ENCODE results near the gene ZNF57. TPM values are rescaled to one million over a fixed set of nuclear protein-coding genes. Genes with fewer than 3 reads are reported as not detected.

Gene ZNF57
- total RNA-seq, 3 donors from 2014 or later (not counting 1 experiment from before 2014, with no cell fraction given), result 4.4 to 7.5 (median 4.7) TPM

DNA sequence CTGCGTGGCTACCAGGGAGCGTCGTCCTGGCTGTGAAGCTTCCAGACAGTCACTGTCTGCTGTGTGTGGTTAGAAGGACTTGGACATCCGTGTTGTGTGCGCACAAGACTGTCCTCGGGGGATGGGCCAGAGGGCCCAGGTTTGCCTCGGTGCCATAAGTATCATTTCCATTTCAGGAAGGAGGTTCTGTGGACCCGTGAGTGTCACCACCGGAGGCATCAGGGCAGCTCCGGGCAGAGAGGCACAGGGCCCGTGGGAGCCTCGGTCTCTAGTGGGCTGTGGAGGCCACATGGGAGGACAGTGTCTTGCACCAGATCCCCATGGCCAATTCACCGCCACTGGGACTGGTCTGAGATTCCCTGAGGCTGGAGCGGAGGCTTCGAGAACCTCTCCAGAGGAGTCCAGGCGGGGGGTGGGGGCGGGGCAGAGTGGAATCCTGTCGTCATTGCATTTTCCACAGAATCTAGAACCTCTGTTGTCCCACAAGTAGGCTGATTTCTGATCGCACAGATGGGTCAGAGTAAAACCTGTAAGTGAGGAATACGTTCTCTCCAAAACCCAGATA is 6.0 kb downstream of the ZNF57 start:
- Mint-ChIP-seq H3K36me3 (no peaks in the 10 kb centered on the region), H3K9me3 (no peaks in the 10 kb centered on the region), H3K27ac (no peak overlapping the region), H3K27me3 (ENCODE audit: low read depth in 2 of 2) (no peaks in the 10 kb centered on the region), H3K4me3 (no peak overlapping the region), H3K4me1 (peaks cover 13% of the 10 kb centered on the region in 2 donors)
- TF ChIP-seq, protein P1, sequence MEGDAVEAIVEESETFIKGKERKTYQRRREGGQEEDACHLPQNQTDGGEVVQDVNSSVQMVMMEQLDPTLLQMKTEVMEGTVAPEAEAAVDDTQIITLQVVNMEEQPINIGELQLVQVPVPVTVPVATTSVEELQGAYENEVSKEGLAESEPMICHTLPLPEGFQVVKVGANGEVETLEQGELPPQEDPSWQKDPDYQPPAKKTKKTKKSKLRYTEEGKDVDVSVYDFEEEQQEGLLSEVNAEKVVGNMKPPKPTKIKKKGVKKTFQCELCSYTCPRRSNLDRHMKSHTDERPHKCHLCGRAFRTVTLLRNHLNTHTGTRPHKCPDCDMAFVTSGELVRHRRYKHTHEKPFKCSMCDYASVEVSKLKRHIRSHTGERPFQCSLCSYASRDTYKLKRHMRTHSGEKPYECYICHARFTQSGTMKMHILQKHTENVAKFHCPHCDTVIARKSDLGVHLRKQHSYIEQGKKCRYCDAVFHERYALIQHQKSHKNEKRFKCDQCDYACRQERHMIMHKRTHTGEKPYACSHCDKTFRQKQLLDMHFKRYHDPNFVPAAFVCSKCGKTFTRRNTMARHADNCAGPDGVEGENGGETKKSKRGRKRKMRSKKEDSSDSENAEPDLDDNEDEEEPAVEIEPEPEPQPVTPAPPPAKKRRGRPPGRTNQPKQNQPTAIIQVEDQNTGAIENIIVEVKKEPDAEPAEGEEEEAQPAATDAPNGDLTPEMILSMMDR (IDR thresholded peaks at IDR 0.05), result no peak
- Histone ChIP-seq H3K27me3 (ENCODE audit: control insufficient read depth, insufficient read depth, low read length) (no peaks in the 10 kb centered on the region), H3K4me1 (ENCODE audit: control insufficient read depth, insufficient read depth, low read length) (peaks cover 4% of the 10 kb centered on the region), H3K9me3 (ENCODE audit: control insufficient read depth, insufficient read depth, low read length) (no peaks in the 10 kb centered on the region), H3K27ac (ENCODE audit: low read length) (no peak overlapping the region), H3K4me3 (ENCODE audit: low read length) (no peak overlapping the region), H3K36me3 (ENCODE audit: control insufficient read depth, insufficient read depth, low read length) (no peaks in the 10 kb centered on the region)
- 92% methylated on average over 20 of the region's 20 CpGs for WGBS (ENCODE audit: insufficient coverage)
- DNase-seq, result no peak
- intact Hi-C loops (cut with micrococcal nuclease), result no loop called here
- no peak for ATAC-seq

DNA sequence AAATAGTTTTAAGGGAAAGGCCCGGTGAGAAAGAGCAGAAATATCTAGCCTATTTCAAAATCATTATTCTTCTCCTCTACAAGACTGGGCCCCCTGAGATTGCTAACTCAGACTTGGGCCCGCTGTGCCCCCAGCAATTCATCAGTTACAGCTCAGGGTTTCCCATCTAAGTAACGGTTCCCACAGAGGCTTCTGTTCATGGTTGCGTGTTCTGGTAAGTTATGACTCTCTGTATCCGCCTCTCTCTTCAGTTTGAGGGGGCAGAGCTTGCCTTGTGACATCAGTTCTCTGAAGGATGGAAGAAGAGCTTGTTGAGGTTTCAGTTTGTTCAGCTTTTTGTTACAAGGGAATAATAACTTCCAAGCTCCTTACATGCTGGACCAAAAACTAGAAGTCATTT is 11.6 kb downstream of the ZNF57 start:
- H3K27ac Mint-ChIP-seq, result no peak overlapping the region
- DNase-seq, result no peak
- peaks cover 0 to 5% of the 10 kb centered on the region in 2 donors for H3K9me3 Mint-ChIP-seq
- peaks cover 5% of the 10 kb centered on the region for H3K9me3 ChIP-seq (ENCODE audit: control insufficient read depth, insufficient read depth, low read length)
- peaks cover 3 to 4% of the 10 kb centered on the region in 2 donors for H3K4me1 Mint-ChIP-seq
- 81% methylated on average over 5 of the region's 5 CpGs for WGBS (ENCODE audit: insufficient coverage)
- no peaks in the 10 kb centered on the region for H3K4me1 ChIP-seq (ENCODE audit: control insufficient read depth, insufficient read depth, low read length)
- H3K27me3 Mint-ChIP-seq (ENCODE audit: low read depth in 2 of 2), result no peaks in the 10 kb centered on the region
- H3K4me3 Mint-ChIP-seq, result no peak overlapping the region
- intact Hi-C loops (cut with micrococcal nuclease), result no loop called here
- ATAC-seq, result no peak
- TF ChIP-seq, protein P1 (IDR thresholded peaks at IDR 0.05), result no peak
- peaks cover 8% of the 10 kb centered on the region for H3K36me3 Mint-ChIP-seq
- H3K27ac ChIP-seq (ENCODE audit: low read length), result no peak overlapping the region
- H3K27me3 ChIP-seq (ENCODE audit: control insufficient read depth, insufficient read depth, low read length), result no peaks in the 10 kb centered on the region
- H3K4me3 ChIP-seq (ENCODE audit: low read length), result no peak overlapping the region
- H3K36me3 ChIP-seq (ENCODE audit: control insufficient read depth, insufficient read depth, low read length), result peaks cover 7% of the 10 kb centered on the region

- no peaks in the 10 kb centered on the region for H3K27me3 ChIP-seq (ENCODE audit: control insufficient read depth, insufficient read depth, low read length)
- peaks cover 18% of the 10 kb centered on the region for H3K36me3 Mint-ChIP-seq
- peaks cover 0 to 5% of the 10 kb centered on the region in 2 donors for H3K9me3 Mint-ChIP-seq
Measured at GRCh38 chr19:2917275-2918184, 16.8 kb downstream of the ZNF57 start.

More at GRCh38 chr19:2917275-2918184, 16.8 kb downstream of the ZNF57 start:
- Mint-ChIP-seq H3K4me3 (no peak overlapping the region), H3K4me1 (no peaks in the 10 kb centered on the region), H3K27me3 (ENCODE audit: low read depth in 2 of 2) (no peaks in the 10 kb centered on the region), H3K27ac (no peak overlapping the region)
- intact Hi-C loops (cut with micrococcal nuclease), result no loop called here
- Histone ChIP-seq H3K4me1 (ENCODE audit: control insufficient read depth, insufficient read depth, low read length) (no peaks in the 10 kb centered on the region), H3K36me3 (ENCODE audit: control insufficient read depth, insufficient read depth, low read length) (peaks cover 15% of the 10 kb centered on the region), H3K27ac (ENCODE audit: low read length) (no peak overlapping the region), H3K9me3 (ENCODE audit: control insufficient read depth, insufficient read depth, low read length) (peaks cover 8% of the 10 kb centered on the region), H3K4me3 (ENCODE audit: low read length) (no peak overlapping the region)
- ATAC-seq (no peak), DNase-seq (no peak)
- 99% methylated on average over 16 of the region's 16 CpGs for WGBS (ENCODE audit: insufficient coverage)
- TF ChIP-seq, protein P1 (IDR thresholded peaks at IDR 0.05), result no peak

All from natural killer cell (primary cell).